BJ (cell line): ENCODE data around the gene DGKB. TPM values are rescaled to one million over a fixed set of nuclear protein-coding genes. Genes with fewer than 3 reads are reported as not detected.

Experiments used
- CTCF ChIA-PET: fragments of 350-600 bp; formaldehyde crosslinking; extraction: SDS; loops from one replicate; lab custom pipeline; 2021; ENCODE audit warnings: antibody characterized with exemption, inconsistent platforms; lab: Yijun Ruan, JAX
- POLR2A ChIA-PET: fragments of 300-600 bp; sonication (Branson Sonifier 250); formaldehyde crosslinking; extraction: SDS; loops from one replicate; lab custom pipeline; 2021; ENCODE audit warnings: antibody characterized with exemption; lab: Charles Lee
- DNase-seq: peaks from one replicate; pipeline ENCODE4 v3.0.0-alpha.2; 2011; ENCODE audit warnings: low read depth
- H3K27me3 ChIP-seq: 2 replicates; pipeline ENCODE4 v1.6.0; 2011; ENCODE audit warnings: low read length; ENCODE audit not compliant: control insufficient read depth, insufficient read depth
- H3K36me3 ChIP-seq: 2 replicates; pipeline ENCODE4 v1.5.1; 2011; ENCODE audit warnings: low read length; ENCODE audit not compliant: control insufficient read depth, insufficient read depth
- H3K4me3 ChIP-seq: 2 replicates; pipeline ENCODE4 v1.5.1; 2011; ENCODE audit warnings: low read depth, mild to moderate bottlenecking, control low read depth, low read length
- polyA plus RNA-seq: library from polyadenylated mRNA; depleted of rRNA; stranded (reverse); fragments of >200 nt; gene quantifications from 2 replicates; pipeline ENCODE4 v1.2.3, GENCODE V29; 2011
- TF ChIP-seq, protein P1 (sequence below): IDR thresholded peaks from 2 replicates; pipeline ENCODE4 v1.5.1; 2011; ENCODE audit warnings: low read depth, mild to moderate bottlenecking, control low read depth, inconsistent platforms, low read length, moderate library complexity; ENCODE audit not compliant: insufficient read depth

DGKB gene
- polyA plus RNA-seq, 1 experiment: 0.09 TPM

DNA sequence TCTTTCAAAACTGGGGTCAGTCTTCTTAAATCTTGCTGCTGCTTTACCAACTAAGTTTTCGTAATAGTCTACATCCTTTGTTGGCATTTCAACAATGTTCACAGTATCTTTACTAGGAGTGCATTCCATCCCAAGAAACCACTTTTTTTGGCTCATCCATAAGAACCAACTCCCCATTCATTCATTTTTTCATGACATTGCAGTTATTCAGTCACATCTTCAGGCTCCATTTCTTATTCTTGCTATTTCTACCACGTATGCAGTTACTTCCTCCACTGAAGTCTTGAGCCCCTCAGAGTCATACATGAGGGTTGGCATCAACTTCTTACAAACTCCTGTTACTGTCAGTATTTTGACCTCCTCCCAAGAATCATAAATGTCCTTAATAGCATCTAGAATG is 392.3 kb downstream of the DGKB start:
- CTCF ChIA-PET: interaction anchor here (1.0 kb wide), 1 partner anchor 8 kb away, joined by 3 read pairs; no protein-coding TSS in a partner anchor
- DNase-seq: no peak
- Histone ChIP-seq H3K36me3 (no peaks in the 10 kb centered on the region), H3K27me3 (no peaks in the 10 kb centered on the region), H3K4me3 (no peak overlapping the region)
- POLR2A ChIA-PET: no interaction called here
- TF ChIP-seq, protein P1, sequence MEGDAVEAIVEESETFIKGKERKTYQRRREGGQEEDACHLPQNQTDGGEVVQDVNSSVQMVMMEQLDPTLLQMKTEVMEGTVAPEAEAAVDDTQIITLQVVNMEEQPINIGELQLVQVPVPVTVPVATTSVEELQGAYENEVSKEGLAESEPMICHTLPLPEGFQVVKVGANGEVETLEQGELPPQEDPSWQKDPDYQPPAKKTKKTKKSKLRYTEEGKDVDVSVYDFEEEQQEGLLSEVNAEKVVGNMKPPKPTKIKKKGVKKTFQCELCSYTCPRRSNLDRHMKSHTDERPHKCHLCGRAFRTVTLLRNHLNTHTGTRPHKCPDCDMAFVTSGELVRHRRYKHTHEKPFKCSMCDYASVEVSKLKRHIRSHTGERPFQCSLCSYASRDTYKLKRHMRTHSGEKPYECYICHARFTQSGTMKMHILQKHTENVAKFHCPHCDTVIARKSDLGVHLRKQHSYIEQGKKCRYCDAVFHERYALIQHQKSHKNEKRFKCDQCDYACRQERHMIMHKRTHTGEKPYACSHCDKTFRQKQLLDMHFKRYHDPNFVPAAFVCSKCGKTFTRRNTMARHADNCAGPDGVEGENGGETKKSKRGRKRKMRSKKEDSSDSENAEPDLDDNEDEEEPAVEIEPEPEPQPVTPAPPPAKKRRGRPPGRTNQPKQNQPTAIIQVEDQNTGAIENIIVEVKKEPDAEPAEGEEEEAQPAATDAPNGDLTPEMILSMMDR: no peak

- no peaks in the 10 kb centered on the region for H3K27me3 ChIP-seq
- H3K4me3 ChIP-seq: no peak overlapping the region
- ChIA-PET CTCF (no interaction called here), POLR2A (no interaction called here)
- TF ChIP-seq, protein P1: no peak
- H3K36me3 ChIP-seq: no peaks in the 10 kb centered on the region
- DNase-seq: no peak
Observed at GRCh38 chr7:14507617-14508016, 394.9 kb downstream of the DGKB start.

DNA sequence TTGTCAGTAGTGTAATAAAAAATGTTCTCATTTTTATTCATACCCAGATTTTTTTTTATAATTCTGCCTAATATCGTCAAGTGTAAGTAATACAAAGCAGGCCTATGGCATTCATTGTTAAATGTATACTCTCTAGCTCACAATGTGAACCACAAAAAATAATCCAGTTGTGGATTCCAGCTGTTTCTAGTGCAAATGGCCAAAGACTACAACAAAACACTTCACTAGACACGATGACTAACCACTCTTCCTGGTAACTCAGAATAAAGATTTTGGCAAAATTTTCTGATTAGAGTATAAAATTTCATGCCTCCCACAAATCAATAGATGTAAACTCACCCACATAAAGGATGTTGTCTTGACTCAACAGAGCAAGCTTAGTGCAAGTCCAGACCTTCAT is 396.6 kb downstream of the DGKB start:
- DNase-seq: no peak
- Histone ChIP-seq H3K4me3 (no peak overlapping the region), H3K27me3 (no peaks in the 10 kb centered on the region), H3K36me3 (no peaks in the 10 kb centered on the region)
- TF ChIP-seq, protein P1: no peak
- CTCF ChIA-PET: no interaction called here
- POLR2A ChIA-PET: no interaction called here

DNA sequence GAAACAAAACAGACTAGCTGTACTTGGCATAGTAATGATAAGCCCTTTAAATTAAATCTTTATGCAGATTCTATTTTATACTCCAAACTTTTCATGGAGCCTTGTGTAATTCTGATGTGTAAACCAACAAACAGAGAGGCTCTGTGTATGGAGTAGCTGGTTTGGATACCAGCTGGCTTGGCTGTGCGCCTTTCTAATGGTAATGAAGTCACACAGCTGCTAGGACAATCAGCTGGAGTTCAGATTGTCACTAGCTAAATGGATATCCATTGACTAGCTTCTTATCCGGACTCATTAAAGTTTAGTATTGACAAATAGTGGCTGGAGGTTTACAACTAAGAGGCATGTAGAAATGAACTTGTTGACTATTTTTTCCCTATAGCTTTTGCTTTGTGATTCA is 398.4 kb downstream of the DGKB start:
- Histone ChIP-seq H3K36me3 (no peaks in the 10 kb centered on the region), H3K4me3 (no peak overlapping the region), H3K27me3 (no peaks in the 10 kb centered on the region)
- no peak for DNase-seq
- ChIA-PET CTCF (interaction anchor here (0.7 kb wide), 1 partner anchor 124 kb away, joined by 3 read pairs; no protein-coding TSS in a partner anchor), POLR2A (no interaction called here)
- TF ChIP-seq, protein P1: no peak

DNA sequence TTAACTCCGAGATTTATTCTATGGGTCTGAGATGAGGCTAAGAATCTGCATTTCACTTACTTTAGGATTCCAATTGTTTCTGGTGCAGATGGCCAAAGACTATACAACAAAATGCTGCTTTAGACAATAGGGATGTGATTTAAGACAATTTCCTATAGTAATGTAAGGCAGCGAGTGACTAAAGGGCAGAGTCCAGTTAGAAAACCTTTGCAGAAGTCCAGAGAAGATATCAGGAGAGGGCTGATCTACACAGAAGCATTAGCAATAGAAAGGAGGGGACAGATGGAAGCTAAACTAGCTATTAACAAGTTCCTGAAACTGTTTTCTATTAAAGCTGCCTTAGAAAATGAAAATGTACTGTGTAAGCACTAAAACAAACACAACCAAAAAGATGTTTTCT is 398.9 kb downstream of the DGKB start:
- no peak for DNase-seq
- TF ChIP-seq, protein P1: no peak
- CTCF ChIA-PET: interaction anchor here (0.7 kb wide), 1 partner anchor 125 kb away, joined by 3 read pairs; no protein-coding TSS in a partner anchor
- no peaks in the 10 kb centered on the region for H3K36me3 ChIP-seq
- POLR2A ChIA-PET: no interaction called here
- H3K4me3 ChIP-seq: no peak overlapping the region
- H3K27me3 ChIP-seq: no peaks in the 10 kb centered on the region
